Suprapubic skin (tissue), 4 donors: Measurements from ENCODE around the gene PTGDR2. TPM values are rescaled to one million over a fixed set of nuclear protein-coding genes. Genes with fewer than 3 reads are reported as not detected.
A peak's percentile ranks its signal among the peaks of the same experiment; 100 is the strongest.

ENCODE experiments used
- DNase-seq, 2 donors: peaks; one replicate each; pipeline ENCODE4 v3.0.0-alpha.2; 2019; ENCODE audit warnings: low spot score in 2 of 2
- H3K27ac ChIP-seq: fragments of 200-600 bp; sonication (generic); one replicate; pipeline ENCODE4 v1.5.1; 2019
- H3K27me3 ChIP-seq: fragments of 200-600 bp; sonication (generic); one replicate; pipeline ENCODE4 v1.5.1; 2019
- H3K36me3 ChIP-seq: fragments of 200-600 bp; sonication (generic); one replicate; pipeline ENCODE4 v1.5.1; 2019
- H3K4me1 ChIP-seq: fragments of 200-600 bp; sonication (generic); one replicate; pipeline ENCODE4 v1.5.1; 2019
- H3K4me3 ChIP-seq: fragments of 200-600 bp; sonication (generic); one replicate; pipeline ENCODE4 v1.5.1; 2019; ENCODE audit warnings: mild to moderate bottlenecking
- H3K9me3 ChIP-seq: fragments of 200-600 bp; sonication (generic); one replicate; pipeline ENCODE4 v1.5.1; 2019
- EP300 ChIP-seq: sonication (generic); formaldehyde crosslinking; IDR thresholded peaks from one replicate; pipeline ENCODE4 v1.6.1; 2017; ENCODE audit warnings: antibody characterized with exemption
- POLR2A ChIP-seq, 2 donors: fragments of 450-650 bp; IDR thresholded peaks; one replicate each; pipeline ENCODE4 v1.6.1; 2017; ENCODE audit warnings: antibody characterized with exemption in 2 of 2, mild to moderate bottlenecking in 2 of 2, moderate library complexity in 2 of 2
- POLR2AphosphoS5 ChIP-seq, 3 donors: sonication (generic); formaldehyde crosslinking; IDR thresholded peaks; one replicate each; pipeline ENCODE4 v1.6.1; 2017; ENCODE audit warnings: antibody characterized with exemption in 3 of 3
- WGBS: methylation state at CpG from one replicate; pipeline ENCODE4 v1.1.5; 2018; 5-methylcytosine and 5-hydroxymethylcytosine counted together
- total RNA-seq, 4 donors: library from RNA; depleted of rRNA; stranded (reverse); fragments of >200 nt; gene quantifications; one replicate each; pipeline ENCODE4 v1.1.0, GENCODE V29; 2016
- TF ChIP-seq, protein P1 (sequence below), 2 donors: fragments of 200-600 bp in 1 of 2; fragments of 450-650 bp in 1 of 2; sonication (generic) in 1 of 2; IDR thresholded peaks; one replicate each; pipeline ENCODE4 v1.5.1; 2016 to 2019; ENCODE audit warnings: antibody characterized with exemption in 2 of 2, mild to moderate bottlenecking in 1 of 2, moderate library complexity in 1 of 2

The PTGDR2 gene
- total RNA-seq, 4 donors from 2014 or later = 0.19 to 0.68 (median 0.34) TPM; not detected in 1

DNA sequence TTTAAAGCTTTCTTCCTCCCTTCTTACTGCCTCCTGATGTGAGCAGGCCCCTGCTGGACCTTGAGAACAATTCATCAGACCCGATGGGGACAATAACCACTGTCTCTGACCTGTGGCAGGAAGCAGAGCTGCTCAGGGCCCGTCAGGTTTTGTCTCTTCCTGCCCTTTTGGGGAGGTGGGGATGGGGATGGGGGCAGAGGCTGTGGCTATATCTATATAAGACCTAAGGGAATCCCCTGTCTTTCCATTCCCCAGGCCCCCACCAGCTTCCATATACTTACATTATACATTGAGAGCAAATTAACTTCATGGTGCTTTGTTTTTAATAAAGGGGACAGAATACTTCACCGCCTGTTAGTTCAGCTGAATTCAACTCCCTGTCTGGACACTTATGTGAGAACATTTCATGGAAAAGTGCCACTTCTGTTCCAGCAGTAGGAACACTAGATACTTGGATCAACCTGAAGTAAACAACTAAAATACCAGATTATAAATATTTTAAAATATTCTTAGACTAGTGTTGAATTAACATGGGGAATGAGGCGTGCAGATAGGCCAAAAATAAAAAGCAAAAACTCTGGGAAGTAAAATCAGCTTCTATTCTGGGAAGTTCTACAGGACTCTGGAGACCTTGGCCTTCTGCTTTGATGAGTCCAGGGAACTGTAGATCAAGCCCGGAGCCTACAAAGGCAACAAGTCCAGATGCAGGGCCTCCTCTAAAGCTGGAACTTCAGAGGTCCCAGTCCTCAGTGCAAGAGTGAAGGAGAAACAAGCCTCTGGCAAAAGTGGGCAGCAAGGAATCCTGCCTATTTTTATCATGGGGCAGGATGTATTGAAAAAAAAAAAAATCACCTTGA lies 22.7 kb upstream of the PTGDR2 start:
- Histone ChIP-seq H3K27me3 (no peaks in the 10 kb centered on the region), H3K4me3 (no peak overlapping the region), H3K4me1 (no peaks in the 10 kb centered on the region), H3K9me3 (no peaks in the 10 kb centered on the region), H3K36me3 (peaks cover 33% of the 10 kb centered on the region), H3K27ac (no peak overlapping the region)
- WGBS = 72% methylated on average over 5 of the region's 5 CpGs
- DNase-seq = peak in 1 of 2 donors; percentile 67
- TF ChIP-seq EP300 (no peak), POLR2A (IDR thresholded peaks at IDR 0.05) (no peak), POLR2AphosphoS5 (IDR thresholded peaks at IDR 0.05) (no peak)
- TF ChIP-seq, protein P1, sequence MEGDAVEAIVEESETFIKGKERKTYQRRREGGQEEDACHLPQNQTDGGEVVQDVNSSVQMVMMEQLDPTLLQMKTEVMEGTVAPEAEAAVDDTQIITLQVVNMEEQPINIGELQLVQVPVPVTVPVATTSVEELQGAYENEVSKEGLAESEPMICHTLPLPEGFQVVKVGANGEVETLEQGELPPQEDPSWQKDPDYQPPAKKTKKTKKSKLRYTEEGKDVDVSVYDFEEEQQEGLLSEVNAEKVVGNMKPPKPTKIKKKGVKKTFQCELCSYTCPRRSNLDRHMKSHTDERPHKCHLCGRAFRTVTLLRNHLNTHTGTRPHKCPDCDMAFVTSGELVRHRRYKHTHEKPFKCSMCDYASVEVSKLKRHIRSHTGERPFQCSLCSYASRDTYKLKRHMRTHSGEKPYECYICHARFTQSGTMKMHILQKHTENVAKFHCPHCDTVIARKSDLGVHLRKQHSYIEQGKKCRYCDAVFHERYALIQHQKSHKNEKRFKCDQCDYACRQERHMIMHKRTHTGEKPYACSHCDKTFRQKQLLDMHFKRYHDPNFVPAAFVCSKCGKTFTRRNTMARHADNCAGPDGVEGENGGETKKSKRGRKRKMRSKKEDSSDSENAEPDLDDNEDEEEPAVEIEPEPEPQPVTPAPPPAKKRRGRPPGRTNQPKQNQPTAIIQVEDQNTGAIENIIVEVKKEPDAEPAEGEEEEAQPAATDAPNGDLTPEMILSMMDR (IDR thresholded peaks at IDR 0.05) = no peak

DNA sequence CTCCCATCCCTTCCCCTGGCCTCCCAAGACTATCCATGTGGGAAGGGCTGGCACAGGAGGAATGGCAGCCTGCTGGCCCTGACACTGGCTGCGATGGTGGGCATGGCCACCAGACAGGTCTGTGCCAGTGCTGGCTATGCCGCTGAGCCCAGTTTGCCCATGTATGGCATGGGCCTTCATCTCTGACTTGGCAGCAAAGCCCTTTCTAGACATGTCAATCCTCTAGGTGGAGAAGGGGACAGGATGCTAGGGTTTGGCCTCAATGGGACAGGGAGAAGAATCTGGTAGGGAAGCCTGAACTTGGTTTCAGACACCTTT lies 20.4 kb upstream of the PTGDR2 start:
- DNase-seq = peak in 1 of 2 donors; percentile 57
- TF ChIP-seq POLR2A (IDR thresholded peaks at IDR 0.05) (no peak), EP300 (no peak), POLR2AphosphoS5 (IDR thresholded peaks at IDR 0.05) (no peak)
- TF ChIP-seq, protein P1 (IDR thresholded peaks at IDR 0.05) = no peak
- peaks cover 28% of the 10 kb centered on the region for H3K36me3 ChIP-seq
- peaks cover 6% of the 10 kb centered on the region for H3K4me1 ChIP-seq
- no peaks in the 10 kb centered on the region for H3K9me3 ChIP-seq
- H3K4me3 ChIP-seq = no peak overlapping the region
- 83% methylated on average over 1 of the region's 2 CpGs for WGBS
- H3K27ac ChIP-seq = no peak overlapping the region
- H3K27me3 ChIP-seq = no peaks in the 10 kb centered on the region

DNA sequence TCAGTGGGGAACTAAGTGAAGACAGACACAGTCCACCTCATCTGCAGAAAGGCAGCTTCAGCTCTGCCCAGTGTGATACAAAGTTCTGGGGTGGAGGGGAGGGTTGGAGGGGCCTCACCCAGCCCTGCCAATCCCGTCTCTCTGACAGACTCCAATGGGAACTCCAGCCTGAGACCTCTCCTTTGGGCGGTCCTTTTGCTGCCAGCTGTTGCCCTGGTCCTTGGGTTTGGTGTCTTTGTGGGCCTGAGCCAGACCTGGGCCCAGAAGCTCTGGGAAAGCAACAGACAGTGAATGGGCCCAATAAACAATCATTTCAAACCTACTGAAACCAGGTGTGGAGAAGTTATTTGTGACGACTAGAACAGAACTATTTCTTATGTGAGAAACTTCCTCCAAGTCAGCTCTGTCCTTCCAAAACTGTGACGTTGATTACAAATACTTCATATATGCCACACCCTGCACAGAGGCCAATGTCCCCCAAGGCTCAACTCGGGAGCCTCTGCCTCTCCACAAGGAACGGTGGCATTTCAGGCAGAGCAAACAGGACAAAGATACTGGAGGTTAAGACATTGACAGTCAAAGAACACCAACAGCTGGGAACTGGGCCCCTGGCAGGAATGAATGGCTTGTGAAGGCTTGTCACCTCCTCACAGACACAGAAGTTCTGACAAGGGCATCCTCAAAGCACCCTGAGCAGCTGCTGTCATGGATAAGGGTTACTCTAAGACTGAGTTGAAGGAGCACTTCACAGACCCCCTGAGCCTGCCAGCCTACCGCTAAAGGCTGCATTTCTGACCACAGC lies 19.8 kb upstream of the PTGDR2 start:
- WGBS = 62% methylated on average over 5 of the region's 7 CpGs
- H3K4me3 ChIP-seq = no peak overlapping the region
- no peak overlapping the region for H3K27ac ChIP-seq
- H3K36me3 ChIP-seq = peaks cover 24% of the 10 kb centered on the region
- H3K9me3 ChIP-seq = no peaks in the 10 kb centered on the region
- H3K27me3 ChIP-seq = no peaks in the 10 kb centered on the region
- no peak for TF ChIP-seq POLR2A (IDR thresholded peaks at IDR 0.05)
- TF ChIP-seq POLR2AphosphoS5 (IDR thresholded peaks at IDR 0.05) = no peak
- no peak for TF ChIP-seq EP300
- TF ChIP-seq, protein P1 (IDR thresholded peaks at IDR 0.05) = no peak
- DNase-seq = peak in 1 of 2 donors; percentile 47
- H3K4me1 ChIP-seq = peaks cover 6% of the 10 kb centered on the region

DNA sequence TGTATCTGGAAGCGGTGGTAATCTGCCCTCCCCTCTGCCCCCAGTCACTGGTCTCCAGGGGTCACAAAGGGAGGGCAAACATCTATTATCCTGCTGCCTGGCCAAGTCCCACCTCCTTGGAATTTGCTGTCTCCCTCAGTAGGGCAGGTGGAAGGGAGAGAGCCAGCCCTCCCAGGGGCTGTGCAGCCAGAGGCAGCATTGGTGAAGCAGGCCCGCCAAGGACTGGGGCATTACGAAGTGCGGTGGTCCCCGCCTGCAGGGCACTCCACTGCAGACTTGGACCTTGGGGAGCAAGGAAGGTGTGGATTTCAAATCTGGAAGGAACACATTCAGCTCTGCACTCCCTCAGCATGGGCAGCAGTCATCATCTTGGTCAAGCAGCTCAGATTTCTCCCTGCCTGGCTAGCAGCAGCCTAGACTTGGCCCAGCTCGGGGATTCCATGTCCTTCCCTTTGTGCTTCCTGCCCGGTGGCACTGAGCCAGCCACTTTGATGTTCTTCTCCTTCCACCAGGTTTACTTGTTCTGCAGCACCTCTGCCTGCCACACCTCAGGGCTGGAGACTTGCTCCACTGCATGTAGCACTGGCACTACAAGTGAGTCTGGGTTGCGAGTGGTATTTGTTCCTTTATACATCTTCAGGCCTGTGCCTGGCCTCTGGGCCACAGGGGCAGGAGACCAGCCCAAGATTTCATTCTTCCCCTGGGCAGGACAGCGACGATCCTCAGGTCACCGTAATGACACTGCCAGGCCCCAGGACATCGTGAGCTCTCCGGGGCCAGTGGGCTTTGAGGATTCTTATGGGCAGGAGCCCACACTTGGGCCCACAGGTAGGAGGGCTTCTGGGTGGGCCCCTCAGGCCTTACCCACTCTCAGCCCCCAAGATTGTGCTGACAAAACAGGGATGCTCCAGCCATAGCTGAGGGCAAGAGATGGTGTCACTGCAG lies 18.9 kb upstream of the PTGDR2 start:
- DNase-seq = peak in 1 of 2 donors; percentile 60
- H3K4me3 ChIP-seq = no peak overlapping the region
- H3K9me3 ChIP-seq = no peaks in the 10 kb centered on the region
- no peaks in the 10 kb centered on the region for H3K27me3 ChIP-seq
- no peak overlapping the region for H3K27ac ChIP-seq
- H3K4me1 ChIP-seq = peaks cover 6% of the 10 kb centered on the region
- H3K36me3 ChIP-seq = peaks cover 16% of the 10 kb centered on the region
- WGBS = 86% methylated on average over 9 of the region's 13 CpGs
- TF ChIP-seq, protein P1 (IDR thresholded peaks at IDR 0.05) = no peak
- TF ChIP-seq POLR2A (IDR thresholded peaks at IDR 0.05) = no peak
- no peak for TF ChIP-seq EP300
- TF ChIP-seq POLR2AphosphoS5 (IDR thresholded peaks at IDR 0.05) = no peak
